Left renal pelvis (tissue), 4 donors: Measurements from ENCODE around the gene RAET1L. TPM values are rescaled to one million over a fixed set of nuclear protein-coding genes. Genes with fewer than 3 reads are reported as not detected.
"Not testable (repeated sequence)": the region's sequence is repeated elsewhere in the genome, so short reads cannot be mapped to it uniquely, and the experiment has no call there.

Experiments
- DNase-seq, 4 donors: peaks; one replicate each; pipeline ENCODE4 v3.0.0-alpha.2; 2013; ENCODE audit warnings: low read depth in 4 of 4, low spot score in 3 of 4
- polyA plus RNA-seq, 4 donors: library from polyadenylated mRNA; unstranded; fragments of 120-200 nt; gene quantifications; one replicate each; pipeline ENCODE4 v1.2.1, GENCODE V29; 2013; ENCODE audit not compliant: insufficient read length in 4 of 4

Gene RAET1L, protein sequence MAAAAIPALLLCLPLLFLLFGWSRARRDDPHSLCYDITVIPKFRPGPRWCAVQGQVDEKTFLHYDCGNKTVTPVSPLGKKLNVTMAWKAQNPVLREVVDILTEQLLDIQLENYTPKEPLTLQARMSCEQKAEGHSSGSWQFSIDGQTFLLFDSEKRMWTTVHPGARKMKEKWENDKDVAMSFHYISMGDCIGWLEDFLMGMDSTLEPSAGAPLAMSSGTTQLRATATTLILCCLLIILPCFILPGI
- polyA plus RNA-seq: not detected

- DNase-seq: no peak
These were observed at the start of gene RAET1L for GRCh38 chr6:150025201-150025917. Gene RAET1L (minus strand): TSS chr6:150025532. CDS start chr6:150025471, 61 bp downstream.

GRCh38 chr6:150075034-150075421, 49.7 kb upstream of the RAET1L start:
- DNase-seq: no peak

DNA sequence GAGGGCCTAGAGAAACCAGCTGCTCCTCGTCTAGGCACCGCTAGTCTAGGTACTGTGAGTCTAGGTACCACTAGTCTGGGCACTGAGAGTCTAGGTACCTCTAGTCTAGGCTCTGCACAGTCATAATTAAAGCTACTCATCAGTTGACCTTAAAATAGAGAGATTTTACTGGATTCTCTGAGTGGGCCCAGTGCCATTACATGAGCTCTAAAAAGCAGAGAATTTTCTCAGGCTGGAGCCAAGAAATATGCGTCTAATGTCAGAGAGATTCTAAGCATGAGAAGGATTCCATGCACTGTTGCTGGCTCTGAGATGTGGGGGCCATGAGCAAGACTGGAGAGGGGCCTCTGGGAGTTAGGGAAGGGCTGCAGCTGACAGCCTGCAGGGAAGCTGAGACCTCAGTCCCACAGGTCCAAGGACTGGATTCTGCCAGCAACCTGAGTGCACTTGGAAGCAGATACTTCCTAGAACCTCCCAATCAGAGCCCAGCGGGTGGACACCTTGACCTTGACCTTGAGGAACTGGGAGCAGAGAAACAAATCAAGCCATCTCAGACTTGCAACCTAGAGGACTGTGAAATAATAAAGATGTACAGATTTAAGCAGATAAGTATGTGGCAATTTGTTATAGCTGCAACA, 49.2 kb upstream of the RAET1L start:
- not testable (repeated sequence) for DNase-seq

GRCh38 chr6:150072201-150072600, 46.9 kb upstream of the RAET1L start:
- DNase-seq: no peak

- DNase-seq: no peak
These were observed 45.0 kb upstream of the RAET1L start for GRCh38 chr6:150070236-150070818.

GRCh38 chr6:150069706-150070105, 44.4 kb upstream of the RAET1L start:
- no peak for DNase-seq

GRCh38 chr6:150068720-150069648, 43.7 kb upstream of the RAET1L start, which contains the start of gene ULBP3:
Gene ULBP3 (minus strand): TSS chr6:150069121. CDS start chr6:150069066, 55 bp downstream.
- DNase-seq: peak; percentile 66 to 75 (median 72)

GRCh38 chr6:150068151-150068550, 42.8 kb upstream of the RAET1L start:
- no peak for DNase-seq

- DNase-seq: no peak
These were observed 39.8 kb upstream of the RAET1L start for GRCh38 chr6:150065083-150065482.

GRCh38 chr6:150063640-150064039, 38.3 kb upstream of the RAET1L start:
- DNase-seq: no peak

- DNase-seq: not testable (repeated sequence)
These were observed 34.6 kb upstream of the RAET1L start for GRCh38 chr6:150059973-150060372.

DNA sequence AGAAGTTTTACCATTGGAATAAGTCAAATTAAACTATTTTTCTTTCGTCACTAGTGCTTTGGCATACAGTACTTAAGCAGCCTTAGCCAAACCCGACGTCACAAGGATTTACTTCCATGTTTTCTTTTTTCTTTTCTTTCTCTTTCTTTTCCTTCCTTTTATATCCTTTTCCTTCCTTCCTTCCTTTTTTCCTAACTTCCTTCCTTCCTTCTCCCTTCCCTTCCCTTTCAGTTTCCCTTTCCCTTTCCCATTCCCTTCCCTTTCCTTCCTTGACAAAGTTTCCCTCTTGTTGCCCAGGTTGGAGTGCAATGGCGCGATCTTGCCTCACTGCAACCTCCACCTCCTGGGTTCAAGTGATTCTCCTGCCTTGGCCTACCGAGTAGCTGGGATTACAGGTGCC, 33.7 kb upstream of the RAET1L start:
- no peak for DNase-seq

DNA sequence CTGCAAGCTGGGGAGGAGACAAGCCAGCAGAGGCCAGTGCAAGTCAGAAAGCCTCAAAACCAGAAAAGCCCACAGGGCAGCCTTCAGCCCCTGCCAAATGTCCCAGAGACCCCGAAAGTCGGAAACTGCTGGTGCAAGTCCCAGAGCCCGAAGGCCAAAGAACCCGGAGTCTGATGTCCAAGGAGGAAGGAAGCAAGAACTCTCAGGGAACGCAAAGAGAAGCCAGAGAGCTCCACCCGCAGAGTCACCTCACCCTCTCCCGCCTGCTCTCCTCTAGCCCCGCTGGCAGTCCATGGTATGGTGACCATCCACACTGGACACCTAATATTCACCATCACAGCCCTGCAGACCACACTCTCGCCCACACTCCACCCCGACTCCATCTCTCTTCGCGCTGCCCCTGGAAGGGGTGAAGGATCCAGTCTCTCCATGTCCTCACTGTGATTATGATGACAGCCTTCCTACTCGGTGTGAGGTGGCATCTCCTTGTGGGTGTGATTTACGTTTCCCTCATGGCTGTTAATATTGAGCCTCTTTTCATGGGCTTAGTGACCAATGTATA, 33.0 kb upstream of the RAET1L start:
- DNase-seq: no peak

DNA sequence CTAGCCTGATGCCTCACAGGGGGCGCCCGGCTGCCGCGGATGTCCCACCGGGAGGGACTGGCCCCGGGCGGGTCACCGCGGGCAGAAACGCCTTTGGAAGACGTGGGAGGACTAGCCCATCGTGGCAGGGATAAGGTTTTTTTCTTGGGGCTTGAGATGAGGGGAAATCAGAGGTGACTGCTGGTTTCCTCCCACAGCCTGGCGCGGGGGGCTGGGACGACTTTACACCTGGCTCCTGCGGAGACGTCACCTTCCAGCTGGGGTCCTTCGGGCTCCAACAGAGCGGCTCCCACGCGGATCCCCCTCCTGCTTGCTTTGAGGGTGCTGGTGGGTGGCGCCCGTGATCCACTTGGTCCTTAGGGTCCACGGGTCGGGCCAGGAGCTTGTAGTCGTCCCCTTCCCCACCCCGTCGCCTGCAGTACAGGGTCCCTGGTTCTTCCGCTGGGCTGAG, 32.2 kb upstream of the RAET1L start:
- DNase-seq: no peak

- no peak for DNase-seq
These were observed 31.6 kb upstream of the RAET1L start for GRCh38 chr6:150056916-150057315.

GRCh38 chr6:150056156-150056555, 30.8 kb upstream of the RAET1L start:
- no peak for DNase-seq

DNA sequence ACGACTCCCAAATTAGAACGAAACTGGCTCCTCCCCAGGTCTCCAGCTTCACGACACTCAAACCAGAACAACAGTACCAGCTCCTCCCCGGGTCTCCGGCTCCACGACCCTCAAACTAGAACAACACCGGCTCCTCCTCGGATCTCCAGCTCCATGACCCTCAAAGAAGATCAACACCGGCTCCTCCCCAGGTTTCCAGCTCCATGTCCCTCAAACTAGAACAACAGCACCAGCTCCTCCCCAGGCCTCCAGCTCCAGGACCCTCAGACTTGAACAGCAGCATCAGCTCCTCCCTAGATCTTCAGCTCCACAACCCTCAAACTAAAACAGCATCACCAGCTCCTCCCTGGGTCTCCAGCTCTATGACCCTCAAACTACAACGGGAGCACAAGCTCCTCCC, 29.8 kb upstream of the RAET1L start:
- no peak for DNase-seq

- no peak for DNase-seq
These were observed 28.1 kb upstream of the RAET1L start for GRCh38 chr6:150053450-150053849.

DNA sequence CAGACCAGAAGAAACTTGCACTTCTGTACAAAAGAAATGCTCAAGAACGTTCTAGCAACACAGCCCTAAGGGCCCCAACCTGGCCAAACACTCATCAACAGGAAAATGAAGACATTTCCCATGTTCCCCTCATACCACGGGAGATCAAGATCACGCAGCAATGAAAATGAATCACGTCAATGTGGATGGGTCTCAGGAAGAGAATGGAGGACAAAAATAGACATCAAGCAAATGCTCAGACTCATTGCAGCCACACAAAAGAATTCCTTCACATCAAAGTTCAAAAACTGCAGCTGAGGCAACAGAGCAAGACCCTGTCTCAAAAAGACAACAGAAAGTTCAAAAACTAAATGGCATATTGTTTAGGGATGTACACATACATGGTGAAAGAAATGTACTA, 25.5 kb upstream of the RAET1L start:
- no peak for DNase-seq

DNA sequence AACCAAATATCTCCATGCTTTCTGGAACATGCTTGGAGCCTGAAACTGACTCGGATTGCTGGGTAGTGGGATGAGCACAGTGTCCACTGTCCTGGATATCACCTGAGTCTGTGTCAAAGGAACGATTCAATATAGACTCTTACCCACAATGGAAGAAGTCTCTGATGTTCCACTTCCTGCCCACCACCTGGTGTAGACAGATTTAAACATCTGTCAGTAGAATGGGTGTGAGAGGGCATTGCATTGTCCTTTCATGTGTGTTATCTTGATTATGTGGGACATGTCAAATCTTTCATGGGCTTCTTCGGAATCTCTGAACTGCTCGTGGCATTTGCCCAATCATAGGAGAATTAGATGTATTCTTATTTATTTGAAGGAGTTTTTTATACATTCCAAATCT, 22.8 kb upstream of the RAET1L start:
- no peak for DNase-seq
